ENCODE results near the gene SLC2A9.

DNA sequence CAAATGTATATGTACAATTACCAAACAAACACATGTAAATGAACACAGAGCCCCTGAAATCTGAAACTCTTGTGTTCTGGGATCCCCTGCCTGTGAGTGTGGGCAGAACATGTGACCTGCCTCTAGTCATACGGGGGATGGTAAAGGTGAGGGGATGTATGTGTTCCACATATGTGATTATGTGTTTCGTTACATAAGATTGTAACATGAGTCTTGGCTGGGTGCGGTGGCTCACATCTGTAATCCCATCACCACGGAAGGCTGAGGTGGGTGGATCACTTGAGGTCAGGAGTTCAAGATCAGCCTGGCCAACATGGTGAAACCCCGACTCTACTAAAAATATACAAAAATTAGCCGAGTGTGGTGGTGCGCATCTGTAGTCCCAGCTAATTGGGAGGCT lies 37.1 kb upstream of the SLC2A9 start:
- TF ChIP-seq, protein P1, sequence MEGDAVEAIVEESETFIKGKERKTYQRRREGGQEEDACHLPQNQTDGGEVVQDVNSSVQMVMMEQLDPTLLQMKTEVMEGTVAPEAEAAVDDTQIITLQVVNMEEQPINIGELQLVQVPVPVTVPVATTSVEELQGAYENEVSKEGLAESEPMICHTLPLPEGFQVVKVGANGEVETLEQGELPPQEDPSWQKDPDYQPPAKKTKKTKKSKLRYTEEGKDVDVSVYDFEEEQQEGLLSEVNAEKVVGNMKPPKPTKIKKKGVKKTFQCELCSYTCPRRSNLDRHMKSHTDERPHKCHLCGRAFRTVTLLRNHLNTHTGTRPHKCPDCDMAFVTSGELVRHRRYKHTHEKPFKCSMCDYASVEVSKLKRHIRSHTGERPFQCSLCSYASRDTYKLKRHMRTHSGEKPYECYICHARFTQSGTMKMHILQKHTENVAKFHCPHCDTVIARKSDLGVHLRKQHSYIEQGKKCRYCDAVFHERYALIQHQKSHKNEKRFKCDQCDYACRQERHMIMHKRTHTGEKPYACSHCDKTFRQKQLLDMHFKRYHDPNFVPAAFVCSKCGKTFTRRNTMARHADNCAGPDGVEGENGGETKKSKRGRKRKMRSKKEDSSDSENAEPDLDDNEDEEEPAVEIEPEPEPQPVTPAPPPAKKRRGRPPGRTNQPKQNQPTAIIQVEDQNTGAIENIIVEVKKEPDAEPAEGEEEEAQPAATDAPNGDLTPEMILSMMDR (IDR thresholded peaks at IDR 0.05; ENCODE audit: poor library complexity): no peak
- TF ChIP-seq EZH2phosphoT487 (IDR thresholded peaks at IDR 0.05; ENCODE audit: low read depth, severe bottlenecking, unreplicated experiment) (no peak), EZH2 (IDR thresholded peaks at IDR 0.05; ENCODE audit: borderline replicate concordance) (no peak)

Measured in hepatocyte (in vitro differentiated cells).